CD4-positive, alpha-beta T cell (primary cell): Measurements from ENCODE around the gene AZU1. TPM values are rescaled to one million over a fixed set of nuclear protein-coding genes. Genes with fewer than 3 reads are reported as not detected.

Source experiments
- ATAC-seq: fragments of 200-7000 bp; cut with Tn5 transposase; one replicate; pipeline ENCODE4 v1.10.0; 2022; ENCODE audit warnings: mild to moderate bottlenecking; ENCODE audit not compliant: poor library complexity
- CTCF ChIA-PET: fragments of 350-600 bp; sonication (Branson Sonifier 250); formaldehyde crosslinking; loops from one replicate; lab custom pipeline; 2021; ENCODE audit warnings: antibody characterized with exemption, inconsistent platforms; lab: Charles Lee
- POLR2A ChIA-PET: fragments of 350-600 bp; sonication (Branson Sonifier 250); formaldehyde crosslinking; loops from one replicate; lab custom pipeline; 2021; ENCODE audit warnings: antibody characterized with exemption, inconsistent platforms; lab: Charles Lee
- DNase-seq, 14 experiments: peaks; one replicate each; pipeline ENCODE4 v3.0.0-alpha.2; 2013 to 2020; ENCODE audit warnings: mixed read lengths in 2 of 14
- H3K27ac ChIP-seq, 2 donors: one replicate each; pipeline versions ENCODE4 v1.5.1 to v1.7.0; 2013; ENCODE audit warnings: low read length in 2 of 2, low read depth in 1 of 2, mild to moderate bottlenecking in 1 of 2
- H3K27me3 ChIP-seq, 2 experiments: 1 replicate in 1 of 2; 2 replicates in 1 of 2; pipeline versions ENCODE4 v1.6.1 to v1.7.0; 2013; ENCODE audit warnings: low read length in 2 of 2, control low read depth in 1 of 2, mild to moderate bottlenecking in 1 of 2, moderate library complexity in 1 of 2; ENCODE audit not compliant: insufficient read depth in 2 of 2, control insufficient read depth in 1 of 2
- H3K36me3 ChIP-seq: one replicate; pipeline ENCODE4 v1.6.1; 2013; ENCODE audit warnings: low read length, control low read depth; ENCODE audit not compliant: insufficient read depth
- H3K4me1 ChIP-seq: one replicate; pipeline ENCODE4 v1.6.1; 2013; ENCODE audit warnings: low read length, control low read depth; ENCODE audit not compliant: insufficient read depth
- H3K4me3 ChIP-seq: one replicate; pipeline ENCODE4 v1.5.1; 2013; ENCODE audit warnings: mild to moderate bottlenecking, low read length, moderate library complexity
- H3K9me3 ChIP-seq, 2 experiments: 1 replicate in 1 of 2; 2 replicates in 1 of 2; pipeline versions ENCODE4 v1.6.1 to v1.7.0; 2013; ENCODE audit warnings: low read length in 2 of 2, mild to moderate bottlenecking in 2 of 2, control low read depth in 1 of 2, moderate library complexity in 1 of 2; ENCODE audit not compliant: control insufficient read depth in 1 of 2, insufficient read depth in 1 of 2
- H3K27ac Mint-ChIP-seq: one replicate; pipeline ENCODE4 v1.8.0; 2020; ENCODE audit warnings: mixed read lengths
- H3K27me3 Mint-ChIP-seq: one replicate; pipeline ENCODE4 v1.8.0; 2021; ENCODE audit warnings: mixed read lengths
- H3K36me3 Mint-ChIP-seq: one replicate; pipeline ENCODE4 v1.8.0; 2021; ENCODE audit warnings: low read depth, mixed read lengths
- H3K4me1 Mint-ChIP-seq: one replicate; pipeline ENCODE4 v1.8.0; 2021; ENCODE audit warnings: low read depth, mixed read lengths
- H3K4me3 Mint-ChIP-seq: one replicate; pipeline ENCODE4 v1.8.0; 2020; ENCODE audit warnings: mild to moderate bottlenecking, mixed read lengths
- H3K9me3 Mint-ChIP-seq: one replicate; pipeline ENCODE4 v1.8.0; 2020; ENCODE audit warnings: mixed read lengths
- intact Hi-C, 2 experiments: fragments of 100-400 bp; cut with DNase I in 1 of 2; cut with micrococcal nuclease in 1 of 2; formaldehyde crosslinking; loops; one replicate each; pipeline versions ENCODE4 v1.15.1 to v1.9.0; 2023 to 2025; cut with DNase I, micrococcal nuclease
- total RNA-seq, 174 experiments: library from RNA in 2 of 174; stranded (reverse) in 2 of 174; gene quantifications; one replicate each; pipeline ENCODE4 v1.2.3 and lab custom pipeline; 2021 to 2026
- TF ChIP-seq, protein P1 (sequence below): fragments of 200-600 bp; IDR thresholded peaks from one replicate; pipeline ENCODE4 v1.8.0; 2022; ENCODE audit warnings: antibody characterized with exemption, mild to moderate bottlenecking

The AZU1 gene
- total RNA-seq, 2 experiments from 2014 or later, result 0.47 to 0.49 TPM

DNA sequence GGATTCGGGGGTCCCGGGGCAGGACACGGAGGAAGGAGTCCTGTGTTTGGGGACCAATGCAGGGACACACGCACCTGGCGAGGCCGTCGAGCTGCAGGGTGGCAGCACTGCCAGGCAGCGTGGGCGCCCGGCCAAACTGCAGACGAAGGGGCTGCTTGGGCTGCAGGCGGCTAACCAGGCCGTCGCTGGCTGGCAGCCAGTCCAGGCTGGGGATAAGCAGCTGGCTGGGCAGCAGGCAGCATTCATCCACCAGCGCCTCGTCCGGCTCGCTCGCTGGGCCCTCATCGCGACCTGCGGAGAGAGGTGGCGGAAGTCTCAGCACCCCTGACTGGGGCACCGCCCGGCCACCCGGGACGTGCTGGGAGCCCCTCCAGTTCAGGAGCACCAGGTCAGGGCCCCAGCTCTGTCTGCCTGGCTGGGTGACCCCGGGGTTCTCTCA is 43.3 kb downstream of the AZU1 start:
- no peak overlapping the region for H3K27ac ChIP-seq
- H3K4me1 ChIP-seq, result peaks cover 16% of the 10 kb centered on the region
- TF ChIP-seq, protein P1, sequence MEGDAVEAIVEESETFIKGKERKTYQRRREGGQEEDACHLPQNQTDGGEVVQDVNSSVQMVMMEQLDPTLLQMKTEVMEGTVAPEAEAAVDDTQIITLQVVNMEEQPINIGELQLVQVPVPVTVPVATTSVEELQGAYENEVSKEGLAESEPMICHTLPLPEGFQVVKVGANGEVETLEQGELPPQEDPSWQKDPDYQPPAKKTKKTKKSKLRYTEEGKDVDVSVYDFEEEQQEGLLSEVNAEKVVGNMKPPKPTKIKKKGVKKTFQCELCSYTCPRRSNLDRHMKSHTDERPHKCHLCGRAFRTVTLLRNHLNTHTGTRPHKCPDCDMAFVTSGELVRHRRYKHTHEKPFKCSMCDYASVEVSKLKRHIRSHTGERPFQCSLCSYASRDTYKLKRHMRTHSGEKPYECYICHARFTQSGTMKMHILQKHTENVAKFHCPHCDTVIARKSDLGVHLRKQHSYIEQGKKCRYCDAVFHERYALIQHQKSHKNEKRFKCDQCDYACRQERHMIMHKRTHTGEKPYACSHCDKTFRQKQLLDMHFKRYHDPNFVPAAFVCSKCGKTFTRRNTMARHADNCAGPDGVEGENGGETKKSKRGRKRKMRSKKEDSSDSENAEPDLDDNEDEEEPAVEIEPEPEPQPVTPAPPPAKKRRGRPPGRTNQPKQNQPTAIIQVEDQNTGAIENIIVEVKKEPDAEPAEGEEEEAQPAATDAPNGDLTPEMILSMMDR, result no peak
- H3K27me3 ChIP-seq, result no peaks in the 10 kb centered on the region
- Mint-ChIP-seq H3K27me3 (no peaks in the 10 kb centered on the region), H3K4me1 (peaks cover 18% of the 10 kb centered on the region), H3K36me3 (peaks cover 33% of the 10 kb centered on the region), H3K27ac (peak overlapping the region; percentile 51), H3K4me3 (no peak overlapping the region), H3K9me3 (no peaks in the 10 kb centered on the region)
- H3K9me3 ChIP-seq, result no peaks in the 10 kb centered on the region
- DNase-seq (no peak), ATAC-seq (no peak)
- no peak overlapping the region for H3K4me3 ChIP-seq
- intact Hi-C loops, result no loop called here
- H3K36me3 ChIP-seq, result peaks cover 43% of the 10 kb centered on the region
- CTCF ChIA-PET, result interaction anchor here (1.1 kb wide), 1 partner anchor 370 kb away, joined by 3 read pairs; no protein-coding TSS in a partner anchor
- POLR2A ChIA-PET, result no interaction called here

DNA sequence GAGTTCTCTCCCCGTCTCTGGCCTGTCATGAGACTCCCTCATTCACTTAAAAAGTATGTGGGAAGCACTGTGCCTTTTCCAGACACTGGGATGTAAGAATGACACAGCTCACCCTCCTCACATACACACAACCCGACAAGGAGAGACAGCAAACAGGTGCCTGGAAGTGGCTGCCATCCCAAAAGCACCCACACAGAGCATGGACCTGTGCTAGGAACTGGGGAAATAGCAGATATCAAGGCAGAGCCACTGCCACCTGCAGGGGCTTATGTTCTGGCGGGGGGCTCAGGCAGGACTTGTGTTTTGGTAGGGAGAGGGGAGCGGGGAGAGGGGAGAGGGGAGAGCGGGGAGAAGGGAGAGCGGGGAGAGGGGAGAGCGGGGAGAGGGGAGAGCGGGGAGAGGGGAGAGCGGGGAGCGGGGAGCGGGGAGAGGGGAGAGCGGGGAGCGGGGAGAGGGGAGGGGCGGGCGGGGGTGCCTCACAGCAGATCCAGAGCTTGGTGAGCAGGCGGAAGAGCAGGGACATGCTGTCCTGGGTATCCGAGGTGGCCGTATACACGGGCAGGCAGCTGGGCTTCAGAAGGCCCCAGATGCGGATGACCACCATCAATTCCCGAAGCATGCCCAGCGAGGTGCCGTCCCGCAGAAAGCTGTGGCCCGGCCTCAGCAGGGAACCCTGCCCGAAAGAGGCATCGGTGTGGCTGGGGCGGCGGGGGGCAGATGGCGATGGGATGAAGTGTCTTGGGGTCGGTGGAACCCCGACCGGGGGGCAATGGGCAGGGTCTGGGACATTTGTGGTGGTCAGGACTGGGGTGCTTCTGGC is 44.0 kb downstream of the AZU1 start:
- peak overlapping the region; percentile 94 for H3K27ac Mint-ChIP-seq
- intact Hi-C loops, result loop anchor here (2.0 kb wide), 1 partner anchor 21 kb away; the partner anchor contains the start of genes MED16 (in 2 of the 2) and RNU6-9 (in 2 of the 2)
- H3K36me3 Mint-ChIP-seq, result peaks cover 37% of the 10 kb centered on the region
- H3K4me1 Mint-ChIP-seq, result peaks cover 18% of the 10 kb centered on the region
- Histone ChIP-seq H3K4me1 (peaks cover 16% of the 10 kb centered on the region), H3K27me3 (no peaks in the 10 kb centered on the region), H3K36me3 (peaks cover 46% of the 10 kb centered on the region), H3K9me3 (no peaks in the 10 kb centered on the region), H3K4me3 (peak overlapping the region; percentile 58), H3K27ac (peak overlapping the region; percentile 41 to 62)
- H3K4me3 Mint-ChIP-seq, result peak overlapping the region; percentile 89
- peak in 5 of 14 experiments; percentile 29 to 69 (median 52) for DNase-seq
- no peaks in the 10 kb centered on the region for H3K9me3 Mint-ChIP-seq
- TF ChIP-seq, protein P1, result no peak
- CTCF ChIA-PET, result interaction anchor here (1.1 to 2.1 kb wide), 2 partner anchors 8 to 369 kb away, joined by 3 to 13 read pairs; no protein-coding TSS in a partner anchor
- POLR2A ChIA-PET, result interaction anchor here (1.1 to 3.1 kb wide), 6 partner anchors 8 to 113 kb away, joined by 5 to 11 read pairs (median 7); partner anchors contain the start of genes MED16, RNU6-9 and WDR18
- ATAC-seq, result no peak
- H3K27me3 Mint-ChIP-seq, result no peaks in the 10 kb centered on the region

DNA sequence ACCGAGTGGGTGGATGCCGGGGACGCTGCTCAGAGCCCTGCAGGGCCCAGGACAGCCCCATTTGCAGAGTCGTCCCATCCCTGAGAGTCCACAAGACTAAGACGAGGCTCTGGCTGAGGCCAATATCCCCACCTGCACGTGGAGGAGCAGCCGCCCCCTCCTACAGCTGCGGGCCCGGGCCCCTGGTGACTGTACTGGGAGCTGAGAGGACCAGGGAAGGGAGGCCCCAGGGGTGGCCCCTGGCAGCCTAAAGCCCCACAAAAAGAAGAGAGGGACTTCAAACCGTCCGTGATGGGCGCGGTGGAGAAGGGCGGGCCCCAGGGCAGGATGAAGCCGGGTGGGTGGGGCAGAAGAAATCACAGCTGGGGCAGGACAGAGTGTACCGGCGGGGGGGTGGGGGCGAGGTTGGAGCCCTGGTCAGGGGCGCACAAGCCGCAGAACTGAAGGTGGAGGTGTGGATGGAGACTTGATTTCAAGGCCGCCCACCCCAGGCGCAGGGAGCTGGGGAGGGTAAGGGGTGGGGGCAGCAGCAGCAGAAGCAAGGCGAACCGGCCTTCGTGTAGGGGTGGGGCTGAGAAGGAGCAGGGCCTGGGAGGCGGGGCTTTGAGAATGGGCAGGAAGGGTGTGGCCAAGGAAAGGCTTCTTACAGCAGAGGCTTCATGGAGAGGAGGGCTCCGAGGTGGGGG is 44.8 kb downstream of the AZU1 start:
- Histone ChIP-seq H3K9me3 (no peaks in the 10 kb centered on the region), H3K4me3 (peak overlapping the region; percentile 58), H3K27me3 (no peaks in the 10 kb centered on the region), H3K27ac (peak overlapping the region; percentile 41 to 62), H3K36me3 (peaks cover 46% of the 10 kb centered on the region), H3K4me1 (peaks cover 16% of the 10 kb centered on the region)
- H3K27me3 Mint-ChIP-seq, result no peaks in the 10 kb centered on the region
- CTCF ChIA-PET, result interaction anchor here (2.1 kb wide), 1 partner anchor 9 kb away, joined by 13 read pairs; no protein-coding TSS in a partner anchor
- peaks cover 18% of the 10 kb centered on the region for H3K4me1 Mint-ChIP-seq
- H3K9me3 Mint-ChIP-seq, result no peaks in the 10 kb centered on the region
- DNase-seq (peak; percentile 72 to 93 (median 80)), ATAC-seq (peak; percentile 82)
- TF ChIP-seq, protein P1, result no peak
- peak overlapping the region; percentile 89 for H3K4me3 Mint-ChIP-seq
- POLR2A ChIA-PET, result interaction anchor here (0.6 to 3.1 kb wide), 10 partner anchors 8 to 1604 kb away, joined by 3 to 11 read pairs (median 5); partner anchors contain the start of genes MED16, RNU6-9 and WDR18
- H3K27ac Mint-ChIP-seq, result peak overlapping the region; percentile 94
- H3K36me3 Mint-ChIP-seq, result peaks cover 39% of the 10 kb centered on the region
- intact Hi-C loops, result loop anchor here (2.0 kb wide), 1 partner anchor 20 kb away; the partner anchor contains the start of genes MED16 (in 2 of the 2) and RNU6-9 (in 2 of the 2)
